ENCODE data around the gene NCKAP5.
"Not testable (repeated sequence)": the region's sequence is repeated elsewhere in the genome, so short reads cannot be mapped to it uniquely, and the experiment has no call there.

NCKAP5 gene

GRCh38 chr2:133519677-133520076 is 48.6 kb downstream of the NCKAP5 start:
- not testable (repeated sequence) for DNase-seq

- no peak for DNase-seq
Observed at GRCh38 chr2:133518700-133519344, 49.4 kb downstream of the NCKAP5 start.

- DNase-seq = no peak
Observed at GRCh38 chr2:133517876-133518275, 50.4 kb downstream of the NCKAP5 start.

- no peak for DNase-seq
Observed at GRCh38 chr2:133516405-133517026, 51.7 kb downstream of the NCKAP5 start.

GRCh38 chr2:133515271-133515670 is 53.0 kb downstream of the NCKAP5 start:
- no peak for DNase-seq

- DNase-seq = no peak
Observed at GRCh38 chr2:133513893-133514292, 54.4 kb downstream of the NCKAP5 start.

GRCh38 chr2:133512121-133512520 is 56.1 kb downstream of the NCKAP5 start:
- no peak for DNase-seq

GRCh38 chr2:133511679-133512078 is 56.6 kb downstream of the NCKAP5 start:
- no peak for DNase-seq

- DNase-seq = no peak
Observed at GRCh38 chr2:133509777-133510176, 58.5 kb downstream of the NCKAP5 start.

- DNase-seq = no peak
Observed at GRCh38 chr2:133508546-133509165, 59.6 kb downstream of the NCKAP5 start.

- DNase-seq = no peak
Observed at GRCh38 chr2:133506996-133507395, 61.3 kb downstream of the NCKAP5 start.

GRCh38 chr2:133504566-133505505 is 63.4 kb downstream of the NCKAP5 start:
- no peak for DNase-seq

GRCh38 chr2:133503927-133504326 is 64.3 kb downstream of the NCKAP5 start:
- no peak for DNase-seq

- no peak for DNase-seq
Observed at GRCh38 chr2:133503323-133503722, 64.9 kb downstream of the NCKAP5 start.

GRCh38 chr2:133502678-133503077 is 65.6 kb downstream of the NCKAP5 start:
- no peak for DNase-seq

- no peak for DNase-seq
Observed at GRCh38 chr2:133500917-133501316, 67.3 kb downstream of the NCKAP5 start.

- no peak for DNase-seq
Observed at GRCh38 chr2:133498662-133499585, 69.3 kb downstream of the NCKAP5 start.

- no peak for DNase-seq
Observed at GRCh38 chr2:133497951-133498565, 70.2 kb downstream of the NCKAP5 start.

- no peak for DNase-seq
Observed at GRCh38 chr2:133497270-133497893, 70.9 kb downstream of the NCKAP5 start.

GRCh38 chr2:133496501-133497269 is 71.6 kb downstream of the NCKAP5 start:
- no peak for DNase-seq

Data from activated CD4-positive, alpha-beta T cell treated with anti-CD3 and anti-CD28 coated beads, Interleukin-2, amount 50 U/mL, for 4 hours (primary cell).